Activated CD4-positive, alpha-beta memory T cell treated with anti-CD3 and anti-CD28 coated beads for 36 hours (primary cell): ENCODE data around the gene RAD17. TPM values are rescaled to one million over a fixed set of nuclear protein-coding genes. Genes with fewer than 3 reads are reported as not detected.
"Not testable (repeated sequence)": the region's sequence is repeated elsewhere in the genome, so short reads cannot be mapped to it uniquely, and the experiment has no call there.

Experiments used
- CTCF ChIA-PET: fragments of 350-600 bp; sonication (Branson Sonifier 250); formaldehyde crosslinking; loops from one replicate; lab custom pipeline; 2021; ENCODE audit warnings: antibody characterized with exemption, inconsistent platforms; lab: Charles Lee
- POLR2A ChIA-PET: fragments of 350-600 bp; sonication (Branson Sonifier 250); formaldehyde crosslinking; loops from one replicate; lab custom pipeline; 2021; ENCODE audit warnings: antibody characterized with exemption; lab: Charles Lee
- DNase-seq: peaks from one replicate; pipeline ENCODE4 v3.0.0-alpha.2; 2020
- H3K27ac Mint-ChIP-seq: one replicate; pipeline ENCODE4 v1.8.0; 2021; ENCODE audit warnings: mixed read lengths
- H3K27me3 Mint-ChIP-seq: one replicate; pipeline ENCODE4 v1.8.0; 2021; ENCODE audit warnings: mixed read lengths
- H3K36me3 Mint-ChIP-seq: one replicate; pipeline ENCODE4 v1.8.0; 2021; ENCODE audit warnings: mixed read lengths
- H3K4me1 Mint-ChIP-seq: one replicate; pipeline ENCODE4 v1.8.0; 2021; ENCODE audit warnings: low read depth, mixed read lengths
- H3K4me3 Mint-ChIP-seq: one replicate; pipeline ENCODE4 v1.8.0; 2021; ENCODE audit warnings: mild to moderate bottlenecking, mixed read lengths
- H3K9me3 Mint-ChIP-seq: one replicate; pipeline ENCODE4 v1.8.0; 2021; ENCODE audit warnings: mixed read lengths
- intact Hi-C: fragments of 100-400 bp; cut with micrococcal nuclease; formaldehyde crosslinking; loops from one replicate; pipeline ENCODE4 v1.15.1; 2023
- total RNA-seq, 2 experiments: library from RNA; stranded (reverse); gene quantifications; one replicate each; pipeline ENCODE4 v1.2.3, GENCODE V29; 2021

Gene RAD17, protein sequence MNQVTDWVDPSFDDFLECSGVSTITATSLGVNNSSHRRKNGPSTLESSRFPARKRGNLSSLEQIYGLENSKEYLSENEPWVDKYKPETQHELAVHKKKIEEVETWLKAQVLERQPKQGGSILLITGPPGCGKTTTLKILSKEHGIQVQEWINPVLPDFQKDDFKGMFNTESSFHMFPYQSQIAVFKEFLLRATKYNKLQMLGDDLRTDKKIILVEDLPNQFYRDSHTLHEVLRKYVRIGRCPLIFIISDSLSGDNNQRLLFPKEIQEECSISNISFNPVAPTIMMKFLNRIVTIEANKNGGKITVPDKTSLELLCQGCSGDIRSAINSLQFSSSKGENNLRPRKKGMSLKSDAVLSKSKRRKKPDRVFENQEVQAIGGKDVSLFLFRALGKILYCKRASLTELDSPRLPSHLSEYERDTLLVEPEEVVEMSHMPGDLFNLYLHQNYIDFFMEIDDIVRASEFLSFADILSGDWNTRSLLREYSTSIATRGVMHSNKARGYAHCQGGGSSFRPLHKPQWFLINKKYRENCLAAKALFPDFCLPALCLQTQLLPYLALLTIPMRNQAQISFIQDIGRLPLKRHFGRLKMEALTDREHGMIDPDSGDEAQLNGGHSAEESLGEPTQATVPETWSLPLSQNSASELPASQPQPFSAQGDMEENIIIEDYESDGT
- total RNA-seq = 10 to 100 TPM; 26.9 to 31.9 TPM

DNA sequence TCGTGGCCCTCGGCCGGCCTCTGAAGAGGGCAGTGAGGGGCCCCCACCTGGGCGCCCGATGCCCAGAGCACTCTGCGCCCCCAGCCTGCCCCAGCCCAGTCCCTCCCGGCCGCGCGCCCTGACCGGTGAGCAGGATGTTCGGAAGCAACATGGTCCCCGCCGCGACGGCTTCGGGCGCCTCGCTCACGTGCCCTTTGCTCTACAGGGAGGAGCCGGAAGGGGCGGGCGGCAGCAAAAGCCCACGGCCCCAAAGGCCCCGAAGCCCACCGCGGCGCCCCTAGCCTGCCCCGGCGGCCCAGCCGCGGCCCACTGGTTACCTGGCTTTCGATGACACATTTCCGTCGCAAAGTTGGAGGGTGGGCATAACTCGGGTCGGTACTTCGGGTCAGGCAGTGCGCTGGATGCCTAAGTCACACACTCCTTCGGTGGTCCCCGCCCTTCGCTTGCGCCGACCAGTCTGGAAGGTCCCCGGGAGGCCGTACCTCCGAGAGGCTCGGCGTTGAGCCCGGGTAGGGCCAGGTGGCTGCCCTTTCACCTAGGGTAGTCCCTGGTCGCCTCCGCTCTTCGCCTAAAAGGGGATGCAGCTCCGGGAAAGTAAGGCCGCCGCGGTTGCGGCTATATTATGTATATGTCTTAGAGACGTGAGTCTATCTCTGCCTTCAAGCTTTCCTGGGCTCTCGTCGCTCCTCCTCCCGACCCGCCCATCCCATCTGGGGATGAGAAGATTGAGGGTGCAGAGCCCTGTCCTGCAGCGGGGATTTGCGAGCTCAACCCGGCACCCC, at the start of gene RAD17, which contains the start of the genes AK6 and TAF9:
Gene RAD17, plus strand, starts transcription at position 479 of the 782 bp plus-strand sequence. CDS start 2,391 bp downstream, outside the sequence.
Gene AK6, minus strand, starts transcription at position 181 of the 782 bp plus-strand sequence. Its CDS starts 30 bp downstream, at position 151.
Gene TAF9, minus strand, starts transcription at position 181 of the 782 bp plus-strand sequence. CDS start 3,783 bp downstream, outside the sequence.
- intact Hi-C loops = loop anchor here (1.0 to 2.0 kb wide), 6 partner anchors 135 to 327 kb away; partner anchors contain the start of genes CCNB1, CDK7 and CENPH
- Mint-ChIP-seq H3K27me3 (no peaks in the 10 kb centered on the region), H3K9me3 (no peaks in the 10 kb centered on the region), H3K36me3 (peaks cover 24% of the 10 kb centered on the region), H3K27ac (peak within 1 kb of the TSS; percentile 97), H3K4me1 (peaks cover 44% of the 10 kb centered on the region), H3K4me3 (peak within 1 kb of the TSS; percentile 98)
- ChIA-PET CTCF (interaction anchor here (1.1 to 2.0 kb wide), 2 partner anchors 35 to 276 kb away, joined by 4 to 9 read pairs; partner anchors contain the start of gene SLC30A5), POLR2A (interaction anchor here (1.7 kb wide), 1 partner anchor 276 kb away, joined by 5 read pairs; the partner anchor contains the start of gene SLC30A5)
- peak; percentile 94 for DNase-seq

DNA sequence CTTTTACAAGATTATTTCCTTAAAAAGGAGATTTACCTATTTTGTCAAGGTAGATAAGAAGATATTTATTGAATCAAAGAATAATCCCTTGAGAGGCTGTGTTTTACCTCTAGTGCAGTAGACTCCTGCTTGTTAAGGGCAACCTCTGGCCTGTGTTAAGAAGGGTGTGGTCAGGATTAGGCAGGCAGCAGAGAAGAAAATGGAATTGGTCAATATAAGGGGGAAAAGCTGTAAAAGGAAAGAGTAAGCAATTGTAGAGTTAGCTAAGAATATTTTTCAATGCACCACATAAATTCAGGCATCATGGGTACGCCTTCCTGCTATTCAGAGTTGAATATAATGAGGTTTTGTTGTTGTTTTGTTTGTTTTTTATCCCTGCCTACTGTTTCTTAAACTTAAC, 43.3 kb upstream of the RAD17 start:
- Mint-ChIP-seq H3K36me3 (no peaks in the 10 kb centered on the region), H3K4me3 (no peak overlapping the region), H3K9me3 (no peaks in the 10 kb centered on the region), H3K27me3 (no peaks in the 10 kb centered on the region), H3K4me1 (no peaks in the 10 kb centered on the region), H3K27ac (no peak overlapping the region)
- CTCF ChIA-PET = no interaction called here
- intact Hi-C loops = no loop called here
- POLR2A ChIA-PET = no interaction called here
- no peak for DNase-seq

DNA sequence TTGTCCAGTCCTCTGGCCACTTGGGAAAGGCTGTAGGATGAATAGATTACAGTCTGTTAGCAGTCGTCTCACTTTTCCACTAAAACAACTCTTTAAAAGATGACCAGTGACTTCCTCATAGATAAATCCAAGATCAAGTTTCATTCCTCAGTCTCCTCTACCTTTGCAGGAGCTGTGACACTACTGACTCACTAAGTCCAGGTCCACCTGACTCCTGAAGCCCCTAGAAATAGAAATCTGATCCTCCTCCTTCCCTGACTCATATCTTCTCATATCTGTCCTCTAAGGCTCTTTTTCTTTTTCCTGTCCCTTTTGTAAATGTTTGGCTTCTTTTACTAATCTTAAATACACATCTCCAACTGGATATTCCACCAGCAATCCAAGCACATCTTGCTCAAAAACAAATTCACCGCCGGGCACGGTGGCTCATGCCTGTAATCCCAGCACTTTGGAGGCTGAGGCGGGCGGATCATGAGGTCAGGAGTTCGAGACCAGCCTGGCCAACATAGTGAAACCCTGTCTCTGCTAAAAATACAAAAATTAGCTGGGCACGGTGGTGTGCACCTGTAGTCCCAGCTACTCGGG, 39.6 kb upstream of the RAD17 start:
- ChIA-PET POLR2A (no interaction called here), CTCF (interaction anchor here (1.0 kb wide), 1 partner anchor 236 kb away, joined by 3 read pairs; the partner anchor contains the start of gene SLC30A5)
- H3K27me3 Mint-ChIP-seq = no peaks in the 10 kb centered on the region
- H3K9me3 Mint-ChIP-seq = no peaks in the 10 kb centered on the region
- intact Hi-C loops = no loop called here
- H3K27ac Mint-ChIP-seq = no peak overlapping the region
- DNase-seq = no peak
- peaks cover 2% of the 10 kb centered on the region for H3K36me3 Mint-ChIP-seq
- no peak overlapping the region for H3K4me3 Mint-ChIP-seq
- peaks cover 17% of the 10 kb centered on the region for H3K4me1 Mint-ChIP-seq

DNA sequence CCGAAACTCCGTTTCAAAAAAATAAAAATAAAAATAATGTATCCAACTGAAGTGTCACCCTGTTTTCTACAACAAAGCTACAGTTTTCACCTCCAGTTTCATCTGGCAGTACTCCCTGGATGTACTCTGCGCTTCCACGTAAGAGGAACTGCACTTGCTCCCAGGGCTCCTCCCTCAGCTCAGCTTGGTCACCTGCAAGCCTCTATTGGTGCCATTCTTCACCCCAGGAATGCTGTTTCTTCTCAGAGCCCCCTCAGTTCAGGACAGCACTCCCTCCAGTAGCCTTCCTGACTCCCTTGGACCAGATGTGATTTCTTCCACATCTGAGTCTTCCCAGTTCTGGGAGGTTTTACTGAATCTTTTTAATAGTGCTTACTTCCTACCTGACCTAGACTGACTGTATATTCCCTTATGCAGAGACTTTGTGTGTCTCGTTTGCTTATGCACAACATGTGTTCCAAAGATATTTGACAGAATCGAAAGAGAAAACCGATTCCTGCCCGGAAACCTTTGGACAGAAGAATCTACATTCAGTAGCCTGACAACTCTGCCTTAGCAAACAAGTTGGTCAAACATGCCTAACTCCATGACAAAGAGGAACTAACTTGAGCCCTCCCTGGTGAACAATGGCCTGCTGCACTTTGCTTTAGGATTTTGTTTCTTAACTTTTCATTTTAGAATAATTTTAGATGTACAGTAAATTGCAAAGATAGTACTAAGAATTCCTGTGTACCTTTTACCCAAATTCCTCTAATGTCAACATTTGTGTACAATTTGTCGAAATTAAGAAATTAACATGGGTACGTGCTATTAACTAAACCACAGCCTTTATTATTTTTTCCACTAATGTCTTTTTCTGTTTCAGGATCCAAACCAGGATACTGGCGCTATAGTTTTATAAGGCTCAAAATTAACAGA, 37.8 kb upstream of the RAD17 start:
- Mint-ChIP-seq H3K27ac (no peak overlapping the region), H3K36me3 (peaks cover 2% of the 10 kb centered on the region), H3K4me3 (peak overlapping the region; percentile 79), H3K27me3 (no peaks in the 10 kb centered on the region), H3K4me1 (peaks cover 17% of the 10 kb centered on the region), H3K9me3 (no peaks in the 10 kb centered on the region)
- ChIA-PET CTCF (interaction anchor here (0.7 to 4.6 kb wide), 4 partner anchors 45 to 290 kb away, joined by 3 to 37 read pairs (median 4); partner anchors contain the start of genes CENPH and SLC30A5), POLR2A (interaction anchor here (0.7 to 1.5 kb wide), 4 partner anchors 36 to 1115 kb away, joined by 3 to 10 read pairs (median 3); partner anchors contain the start of gene CENPH)
- intact Hi-C loops = no loop called here
- no peak for DNase-seq

DNA sequence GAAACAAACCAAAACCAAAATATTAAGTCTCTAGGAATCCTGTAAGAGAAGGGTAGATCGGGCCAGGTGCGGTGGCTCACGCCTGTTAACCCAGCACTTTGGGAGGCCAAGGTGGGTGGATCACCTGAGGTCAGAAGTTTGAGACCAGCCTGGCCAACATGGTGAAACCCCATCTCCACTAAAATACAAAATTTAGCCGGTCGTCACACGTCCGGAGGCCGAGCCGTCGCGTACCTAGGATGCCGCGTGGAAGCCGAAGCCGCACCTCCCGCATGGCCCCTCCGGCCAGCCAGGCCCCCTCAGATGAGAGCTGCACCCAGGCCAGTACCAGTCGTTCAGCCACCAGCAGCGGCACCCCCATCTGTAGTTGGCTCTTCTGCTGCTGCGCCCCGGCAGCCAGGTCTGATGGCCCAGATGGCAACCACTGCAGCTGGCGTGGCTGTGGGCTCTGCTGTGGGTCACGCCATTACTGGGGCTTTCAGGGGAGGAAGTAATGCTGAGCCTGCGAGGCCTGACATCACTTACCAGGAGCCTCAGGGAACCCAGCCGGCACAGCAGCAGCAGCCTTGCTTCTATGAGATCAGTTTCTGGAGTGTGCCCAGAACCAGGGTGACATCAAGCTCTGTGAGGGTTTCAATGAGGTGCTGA, 35.8 kb upstream of the RAD17 start:
- not testable (repeated sequence) for H3K9me3 Mint-ChIP-seq, H3K36me3 Mint-ChIP-seq, H3K27ac Mint-ChIP-seq, DNase-seq, H3K27me3 Mint-ChIP-seq, H3K4me3 Mint-ChIP-seq
- intact Hi-C loops = loop anchor here (1.0 kb wide), 3 partner anchors 144 to 290 kb away; partner anchors contain the start of gene CENPH
- ChIA-PET CTCF (interaction anchor here (0.7 to 5.4 kb wide), 9 partner anchors 9 to 291 kb away, joined by 3 to 37 read pairs (median 4); partner anchors contain the start of genes AK6, CDK7, RAD17 and SLC30A5), POLR2A (interaction anchor here (0.8 to 1.5 kb wide), 4 partner anchors 26 to 240 kb away, joined by 3 to 4 read pairs (median 4); partner anchors contain the start of gene SLC30A5)
- H3K4me1 Mint-ChIP-seq = peaks cover 17% of the 10 kb centered on the region

DNA sequence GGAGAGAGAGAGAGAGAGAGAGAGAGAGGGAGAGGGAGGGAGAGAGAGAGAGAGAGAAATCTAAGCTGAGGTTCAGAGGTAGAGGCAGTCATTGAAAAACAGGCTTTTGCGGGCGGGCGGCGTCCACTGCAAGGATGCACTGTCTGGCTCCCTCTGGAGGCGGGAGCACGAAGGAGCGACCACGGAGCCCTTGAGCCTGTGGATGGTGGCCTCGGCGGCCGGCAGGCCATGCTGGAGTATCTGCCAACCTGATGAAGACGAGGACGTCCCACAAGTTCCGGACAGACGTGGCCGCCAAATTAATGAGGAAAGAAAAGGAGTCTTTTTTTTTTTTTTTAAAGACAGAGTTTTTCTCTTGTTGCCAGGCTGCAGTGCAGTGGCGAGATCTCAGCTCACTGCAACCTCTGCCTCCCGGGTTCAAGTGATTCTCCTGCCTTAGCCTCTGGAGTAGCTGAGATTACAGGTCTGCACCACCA, 34.8 kb upstream of the RAD17 start:
- Mint-ChIP-seq H3K27me3 (no peaks in the 10 kb centered on the region), H3K27ac (no peak overlapping the region), H3K4me3 (no peak overlapping the region), H3K4me1 (peaks cover 17% of the 10 kb centered on the region), H3K9me3 (no peaks in the 10 kb centered on the region), H3K36me3 (peaks cover 2% of the 10 kb centered on the region)
- ChIA-PET POLR2A (interaction anchor here (0.5 to 1.0 kb wide), 2 partner anchors 25 to 97 kb away, joined by 4 read pairs; no protein-coding TSS in a partner anchor), CTCF (interaction anchor here (0.6 to 5.4 kb wide), 16 partner anchors 8 to 311 kb away, joined by 3 to 37 read pairs (median 4); partner anchors contain the start of genes AK6, CDK7, RAD17 and SLC30A5)
- peak; percentile 88 for DNase-seq
- intact Hi-C loops = loop anchor here (1.0 kb wide), 3 partner anchors 146 to 292 kb away; partner anchors contain the start of gene CENPH

DNA sequence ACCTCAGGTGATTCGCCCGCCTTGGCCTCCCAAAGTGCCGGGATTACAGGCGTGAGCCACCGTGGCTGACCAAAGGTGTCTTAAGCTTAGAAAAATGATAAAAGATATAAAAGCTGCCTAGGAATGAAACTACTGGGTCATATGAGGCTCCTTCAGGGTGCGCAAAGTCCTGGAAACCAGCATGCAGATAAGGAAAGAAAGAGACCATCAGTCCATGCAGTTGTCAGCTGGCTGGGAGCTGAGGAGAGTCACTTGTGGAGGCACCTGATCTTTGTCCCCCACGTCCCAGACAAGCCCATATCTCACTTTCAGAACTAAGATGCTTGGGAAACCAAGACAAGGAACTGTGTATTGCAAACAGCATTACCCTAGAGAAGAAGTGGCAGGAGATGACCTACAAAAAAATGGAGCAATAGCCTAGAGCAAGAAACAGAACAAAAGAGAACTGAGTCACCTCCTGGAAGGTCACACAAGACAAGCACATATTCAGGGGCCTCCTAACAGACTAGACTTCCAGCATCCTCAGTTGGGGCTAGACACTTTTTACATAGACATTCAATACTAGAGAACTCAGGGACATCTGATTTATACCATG, 34.2 kb upstream of the RAD17 start:
- intact Hi-C loops = no loop called here
- Mint-ChIP-seq H3K36me3 (peaks cover 2% of the 10 kb centered on the region), H3K27me3 (no peaks in the 10 kb centered on the region), H3K4me3 (no peak overlapping the region), H3K4me1 (peaks cover 17% of the 10 kb centered on the region), H3K9me3 (no peaks in the 10 kb centered on the region), H3K27ac (no peak overlapping the region)
- no peak for DNase-seq
- ChIA-PET CTCF (interaction anchor here (0.6 to 5.4 kb wide), 10 partner anchors 8 to 312 kb away, joined by 3 to 37 read pairs (median 4); partner anchors contain the start of genes AK6, CDK7, RAD17 and SLC30A5), POLR2A (interaction anchor here (0.5 kb wide), 1 partner anchor 97 kb away, joined by 4 read pairs; no protein-coding TSS in a partner anchor)

DNA sequence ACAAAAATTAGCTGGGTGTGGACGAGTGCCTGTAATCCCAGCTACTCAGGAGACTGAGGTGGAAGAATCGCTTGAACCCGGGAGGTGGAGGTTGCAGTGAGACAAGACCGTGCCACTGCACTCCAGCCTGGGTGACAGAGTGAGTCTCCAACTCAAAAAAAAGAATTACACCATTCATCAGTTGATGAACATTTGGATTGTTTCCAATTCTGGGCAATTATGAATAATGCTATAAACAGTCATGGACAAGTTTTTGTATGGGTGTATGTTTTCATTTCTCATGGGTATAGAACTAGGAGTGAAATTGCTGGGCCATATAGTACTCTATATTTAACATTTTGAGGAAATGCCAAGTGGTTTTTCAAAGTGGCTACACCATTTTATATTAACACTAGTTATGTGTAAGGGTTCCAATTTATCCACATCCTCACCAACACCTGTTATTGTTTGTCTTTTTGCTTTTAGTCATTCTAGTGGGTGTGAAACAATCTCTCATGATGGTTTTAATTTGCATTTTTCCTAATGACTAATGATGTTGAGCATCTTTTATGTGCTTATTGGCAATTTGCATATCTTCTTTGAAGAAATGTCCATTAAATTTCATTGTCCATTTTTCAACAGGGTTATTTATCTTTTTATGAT, 28.0 kb upstream of the RAD17 start:
- H3K27ac Mint-ChIP-seq = no peak overlapping the region
- intact Hi-C loops = no loop called here
- no peaks in the 10 kb centered on the region for H3K36me3 Mint-ChIP-seq
- no peaks in the 10 kb centered on the region for H3K27me3 Mint-ChIP-seq
- no peak overlapping the region for H3K4me3 Mint-ChIP-seq
- CTCF ChIA-PET = no interaction called here
- POLR2A ChIA-PET = no interaction called here
- no peak for DNase-seq
- H3K4me1 Mint-ChIP-seq = no peaks in the 10 kb centered on the region
- no peaks in the 10 kb centered on the region for H3K9me3 Mint-ChIP-seq

DNA sequence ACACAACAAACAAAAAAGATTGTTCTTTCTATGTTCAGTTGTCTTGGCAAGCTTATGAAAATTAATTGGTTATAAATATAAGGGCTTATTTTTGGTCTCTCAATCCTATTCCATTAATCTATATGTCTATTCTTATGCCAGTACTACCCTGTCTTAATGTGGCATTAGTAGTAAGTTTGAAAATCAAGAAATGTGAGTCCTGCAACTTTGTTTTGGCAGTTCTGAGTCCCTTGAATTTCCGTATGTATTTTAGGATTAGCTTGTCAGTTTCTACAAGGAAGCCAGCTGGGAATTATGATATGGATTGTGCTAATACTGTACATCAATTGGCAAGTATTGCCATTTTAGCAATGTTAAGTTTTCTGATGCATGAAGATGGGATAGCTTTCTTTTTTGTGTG, 26.5 kb upstream of the RAD17 start:
- ChIA-PET POLR2A (interaction anchor here (0.5 kb wide), 1 partner anchor 133 kb away, joined by 3 read pairs; no protein-coding TSS in a partner anchor), CTCF (interaction anchor here (0.8 to 1.1 kb wide), 3 partner anchors 8 to 250 kb away, joined by 3 read pairs; no protein-coding TSS in a partner anchor)
- H3K9me3 Mint-ChIP-seq = no peaks in the 10 kb centered on the region
- H3K4me1 Mint-ChIP-seq = no peaks in the 10 kb centered on the region
- H3K27me3 Mint-ChIP-seq = no peaks in the 10 kb centered on the region
- H3K36me3 Mint-ChIP-seq = no peaks in the 10 kb centered on the region
- intact Hi-C loops = no loop called here
- H3K27ac Mint-ChIP-seq = no peak overlapping the region
- H3K4me3 Mint-ChIP-seq = no peak overlapping the region
- DNase-seq = no peak
